GM12873 (cell line): ENCODE measurements around the gene BASP1.

Experiments
- CTCF ChIP-seq: IDR thresholded peaks from 2 replicates; pipeline ENCODE4 v1.5.1; 2012; ENCODE audit warnings: low read depth, mild to moderate bottlenecking, moderate library complexity, low read length, control low read depth; ENCODE audit not compliant: insufficient read depth; ENCODE audit errors: missing control alignments

BASP1 gene

DNA sequence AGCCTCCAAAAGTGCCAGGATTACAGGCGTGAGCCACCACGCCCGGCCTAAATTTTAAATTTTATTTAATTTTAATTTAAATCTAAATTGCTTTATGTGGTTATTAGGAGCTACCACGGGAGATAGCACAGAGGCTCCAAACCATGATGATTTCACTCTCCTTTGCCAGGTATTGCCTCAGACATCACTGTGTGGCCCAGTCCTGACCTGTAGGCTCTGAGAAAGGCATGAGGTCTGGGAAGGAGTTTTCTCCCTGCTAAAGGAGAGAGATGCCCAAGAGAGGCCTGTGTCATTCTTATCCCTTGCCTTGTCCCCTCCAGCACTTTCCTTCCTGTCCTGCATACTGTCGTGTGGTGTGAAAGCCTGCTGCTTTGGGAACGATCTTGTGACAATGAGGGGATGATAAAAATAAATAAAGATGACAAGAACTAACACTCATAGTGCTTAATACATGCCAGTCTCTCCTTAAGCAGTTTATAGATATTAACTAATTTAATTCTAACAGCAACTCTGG, 37.0 kb upstream of the BASP1 start:
- no peak for TF ChIP-seq CTCF

GRCh38 chr5:17180864-17181723, 36.3 kb upstream of the BASP1 start:
- no peak for TF ChIP-seq CTCF

DNA sequence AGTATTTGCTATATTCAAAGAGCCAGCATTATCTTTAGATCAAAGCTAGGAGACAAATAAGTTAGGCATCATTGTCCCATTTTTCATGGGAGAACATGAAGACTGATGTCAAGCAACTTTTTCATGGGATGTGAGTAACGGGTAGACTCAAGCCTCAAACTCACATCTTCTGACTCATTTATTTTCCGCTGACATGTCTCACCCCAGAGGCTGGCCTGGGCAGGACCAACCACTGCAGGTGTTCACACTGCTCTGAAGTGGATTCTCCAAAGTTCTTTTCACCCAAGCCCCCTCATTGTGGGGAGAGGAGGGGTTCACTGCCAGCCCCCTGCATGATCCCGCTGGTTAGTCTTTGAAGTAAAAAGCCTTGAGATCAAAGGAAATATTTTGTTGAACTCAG, 34.9 kb upstream of the BASP1 start:
- TF ChIP-seq CTCF = no peak

GRCh38 chr5:17182981-17183380, 34.5 kb upstream of the BASP1 start:
- no peak for TF ChIP-seq CTCF

DNA sequence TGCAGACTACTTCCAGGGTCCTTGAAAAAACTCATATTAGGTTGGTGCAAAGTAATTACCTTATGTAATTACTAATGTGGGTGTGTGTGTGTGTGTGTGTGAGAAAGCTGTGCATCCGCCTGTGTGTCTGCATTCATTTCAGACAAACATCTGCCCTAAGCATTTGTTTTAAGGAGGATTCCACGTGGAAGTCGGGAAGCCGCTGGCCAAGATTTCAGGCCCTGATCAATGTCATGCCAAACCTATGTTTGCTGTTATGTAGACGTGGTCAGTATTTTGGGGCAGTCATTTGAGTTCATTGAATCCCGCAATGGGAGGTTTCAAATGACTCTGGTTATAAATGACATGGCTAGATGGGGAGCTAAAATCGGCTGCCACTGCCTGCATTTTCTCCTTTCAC, 33.6 kb upstream of the BASP1 start:
- TF ChIP-seq CTCF = no peak

GRCh38 chr5:17184588-17184987, 32.8 kb upstream of the BASP1 start:
- no peak for TF ChIP-seq CTCF

DNA sequence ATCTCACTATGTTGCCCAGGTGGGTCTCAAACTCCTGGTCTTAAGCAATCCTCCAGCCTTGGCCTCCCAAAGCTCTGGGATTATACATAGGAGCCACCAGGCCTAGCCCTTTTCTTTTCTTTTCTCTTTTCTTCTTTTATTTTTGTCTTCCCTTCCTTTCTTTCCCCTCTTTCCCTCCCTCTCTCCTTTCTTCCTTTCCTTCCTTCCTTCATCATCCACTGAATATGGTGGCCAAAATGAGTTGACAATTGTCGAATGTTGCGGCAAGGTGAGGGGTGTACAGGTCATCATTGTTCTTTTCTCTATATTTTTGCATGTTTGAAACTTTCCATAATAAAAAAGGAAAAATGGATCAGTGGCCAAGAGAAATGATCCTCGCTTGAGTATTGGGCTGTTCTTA, 32.1 kb upstream of the BASP1 start:
- no peak for TF ChIP-seq CTCF
